Mucosa of stomach (tissue), 1 donor: ENCODE measurements around the gene COQ8B.
"Not testable (repeated sequence)": the region's sequence is repeated elsewhere in the genome, so short reads cannot be mapped to it uniquely, and the experiment has no call there.

Experiments used
- H3K27me3 ChIP-seq: one replicate; pipeline ENCODE4 v1.7.0; 2013; ENCODE audit warnings: mild to moderate bottlenecking, low read length; ENCODE audit not compliant: control insufficient read depth, insufficient read depth
- H3K36me3 ChIP-seq: one replicate; pipeline ENCODE4 v1.7.0; 2013; ENCODE audit warnings: low read length; ENCODE audit not compliant: control insufficient read depth, insufficient read depth
- H3K4me1 ChIP-seq: one replicate; pipeline ENCODE4 v1.7.0; 2013; ENCODE audit warnings: mild to moderate bottlenecking, low read length; ENCODE audit not compliant: control insufficient read depth, insufficient read depth
- H3K4me3 ChIP-seq: one replicate; pipeline ENCODE4 v1.7.0; 2013; ENCODE audit warnings: low read length
- H3K9ac ChIP-seq: one replicate; pipeline ENCODE4 v1.7.0; 2013; ENCODE audit warnings: mild to moderate bottlenecking, low read length, moderate library complexity
- H3K9me3 ChIP-seq: one replicate; pipeline ENCODE4 v1.7.0; 2013; ENCODE audit warnings: mild to moderate bottlenecking, low read length, moderate library complexity; ENCODE audit not compliant: control insufficient read depth
- donor health status: Pancreatic carcinoma.

Gene COQ8B

DNA sequence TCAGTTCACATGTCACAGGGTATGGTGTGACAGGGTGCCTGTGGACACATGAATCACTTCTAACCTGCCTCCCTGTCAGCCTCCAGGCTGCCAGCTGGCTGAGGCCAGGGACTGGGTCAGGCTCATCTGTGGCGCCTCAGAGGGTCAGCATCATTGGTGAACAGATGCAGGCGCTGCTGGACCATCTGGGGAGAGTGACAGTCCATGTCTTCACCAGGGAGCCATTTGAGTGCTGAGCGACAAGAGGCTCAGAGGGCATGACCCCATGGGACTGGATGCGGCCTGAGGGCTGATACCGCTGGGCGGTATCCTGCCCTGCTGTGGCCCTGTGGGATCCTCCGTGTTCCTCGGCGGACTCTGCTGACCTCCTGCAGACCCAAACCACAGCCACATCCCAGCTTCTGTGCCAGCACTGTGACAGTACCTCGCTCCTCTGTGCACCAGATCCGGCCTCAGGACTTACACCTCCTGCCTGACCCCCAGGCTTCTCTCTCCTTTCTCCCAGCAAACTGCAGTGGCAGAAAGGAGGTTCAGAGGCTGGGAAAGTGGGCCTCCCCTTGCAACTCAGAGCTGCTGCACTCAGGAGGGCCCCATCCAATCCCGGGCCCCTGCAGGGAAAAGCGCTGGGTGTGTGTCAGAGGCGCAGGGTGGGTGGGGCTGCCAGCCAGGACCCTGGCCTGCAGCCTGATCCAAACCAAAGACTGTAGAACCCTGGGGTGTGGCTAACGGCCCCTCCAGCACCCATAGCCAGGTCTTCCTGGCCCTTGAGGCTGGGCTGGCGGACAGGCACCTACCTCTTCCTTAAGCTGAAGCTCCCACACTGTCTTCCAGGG lies 23.4 kb upstream of the COQ8B start:
- Histone ChIP-seq H3K36me3 (peaks cover 14% of the 10 kb centered on the region), H3K27me3 (no peaks in the 10 kb centered on the region), H3K9me3 (no peaks in the 10 kb centered on the region), H3K4me3 (no peak overlapping the region), H3K9ac (no peak overlapping the region), H3K4me1 (peaks cover 15% of the 10 kb centered on the region)

DNA sequence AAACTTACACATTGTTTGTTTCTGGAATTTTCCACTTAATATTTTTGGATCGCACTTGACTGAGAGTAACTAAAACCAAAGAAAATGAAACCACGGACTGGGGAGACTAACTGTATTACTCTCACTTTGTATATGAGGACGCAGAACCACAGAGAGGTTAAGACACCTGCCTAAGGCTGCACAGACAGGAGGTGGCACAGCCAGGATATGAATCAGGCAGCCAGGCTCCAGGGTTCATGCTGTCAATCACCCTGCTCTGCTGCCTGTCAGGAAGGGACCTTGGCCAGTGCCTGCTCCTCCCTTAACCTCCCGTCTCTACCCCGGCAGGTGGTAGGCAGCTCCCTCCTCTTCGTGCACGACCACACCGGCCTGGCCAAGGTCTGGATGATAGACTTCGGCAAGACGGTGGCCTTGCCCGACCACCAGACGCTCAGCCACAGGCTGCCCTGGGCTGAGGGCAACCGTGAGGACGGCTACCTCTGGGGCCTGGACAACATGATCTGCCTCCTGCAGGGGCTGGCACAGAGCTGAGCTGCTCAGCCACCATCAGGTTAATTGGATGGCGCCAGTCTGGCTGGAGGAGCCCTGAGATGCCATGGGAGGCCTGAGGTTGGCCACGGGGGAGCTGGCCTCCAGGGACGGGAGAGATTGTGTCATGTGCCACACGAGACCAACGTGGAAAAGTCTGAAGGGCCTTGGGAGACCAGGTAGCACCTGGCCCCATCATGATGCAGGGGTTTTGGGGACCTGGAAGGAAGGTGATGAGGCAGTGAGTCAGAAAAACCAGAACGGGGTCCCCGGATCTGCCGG lies 22.5 kb upstream of the COQ8B start:
- Histone ChIP-seq H3K9ac (no peak overlapping the region), H3K4me1 (peaks cover 16% of the 10 kb centered on the region), H3K4me3 (no peak overlapping the region), H3K9me3 (no peaks in the 10 kb centered on the region), H3K27me3 (no peaks in the 10 kb centered on the region), H3K36me3 (peaks cover 14% of the 10 kb centered on the region)

DNA sequence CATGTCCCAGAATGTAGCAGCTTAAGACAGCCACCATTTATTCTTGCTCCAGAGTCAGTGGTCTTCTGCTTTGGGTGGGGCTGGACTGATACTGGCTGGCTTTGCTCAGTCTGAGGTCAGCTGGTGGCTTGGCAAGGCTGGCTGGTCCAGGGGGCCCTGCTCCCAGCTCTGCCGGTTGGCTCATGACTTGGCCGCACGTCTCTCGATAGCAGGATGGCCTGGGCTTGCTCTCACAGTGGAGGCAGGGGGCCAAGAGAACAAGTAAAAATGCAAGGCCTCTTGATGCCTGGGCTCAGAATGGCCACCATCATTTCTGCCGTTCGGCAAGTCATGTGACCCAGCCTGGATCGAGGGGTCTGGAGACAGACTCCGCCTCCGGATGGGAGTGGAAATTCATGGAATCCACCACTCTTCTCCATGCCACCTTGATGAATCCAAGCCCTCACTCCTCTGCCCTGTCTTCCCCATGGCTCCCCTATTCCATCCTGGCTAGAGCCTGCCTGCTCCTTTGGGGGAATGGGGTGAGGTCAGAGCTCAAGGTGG lies 20.5 kb upstream of the COQ8B start:
- Histone ChIP-seq H3K36me3 (peaks cover 14% of the 10 kb centered on the region), H3K4me1 (peaks cover 16% of the 10 kb centered on the region), H3K9ac (no peak overlapping the region), H3K9me3 (no peaks in the 10 kb centered on the region), H3K4me3 (no peak overlapping the region), H3K27me3 (no peaks in the 10 kb centered on the region)

DNA sequence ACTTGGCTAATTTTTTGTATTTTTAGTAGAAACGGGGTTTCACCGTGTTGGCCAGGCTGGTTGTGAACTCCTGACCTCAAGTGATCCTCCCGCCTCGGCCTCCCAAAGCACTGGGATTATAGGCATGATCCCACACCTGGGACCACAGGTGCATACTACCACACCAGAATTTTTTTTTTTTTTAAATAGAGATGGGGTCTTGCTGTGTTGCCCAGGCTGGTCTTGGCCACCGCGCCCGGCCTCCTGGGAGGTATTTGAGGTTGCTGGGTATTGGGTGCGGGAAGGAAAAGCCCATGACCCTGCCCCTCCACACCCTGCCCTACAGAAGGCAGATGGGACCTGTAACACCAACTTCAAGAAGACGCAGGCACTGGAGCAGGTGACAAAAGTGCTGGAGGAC lies 20.0 kb upstream of the COQ8B start:
- H3K4me1 ChIP-seq, result peaks cover 16% of the 10 kb centered on the region
- H3K9ac ChIP-seq, result no peak overlapping the region
- no peaks in the 10 kb centered on the region for H3K27me3 ChIP-seq
- no peaks in the 10 kb centered on the region for H3K9me3 ChIP-seq
- H3K4me3 ChIP-seq, result no peak overlapping the region
- H3K36me3 ChIP-seq, result peaks cover 14% of the 10 kb centered on the region

DNA sequence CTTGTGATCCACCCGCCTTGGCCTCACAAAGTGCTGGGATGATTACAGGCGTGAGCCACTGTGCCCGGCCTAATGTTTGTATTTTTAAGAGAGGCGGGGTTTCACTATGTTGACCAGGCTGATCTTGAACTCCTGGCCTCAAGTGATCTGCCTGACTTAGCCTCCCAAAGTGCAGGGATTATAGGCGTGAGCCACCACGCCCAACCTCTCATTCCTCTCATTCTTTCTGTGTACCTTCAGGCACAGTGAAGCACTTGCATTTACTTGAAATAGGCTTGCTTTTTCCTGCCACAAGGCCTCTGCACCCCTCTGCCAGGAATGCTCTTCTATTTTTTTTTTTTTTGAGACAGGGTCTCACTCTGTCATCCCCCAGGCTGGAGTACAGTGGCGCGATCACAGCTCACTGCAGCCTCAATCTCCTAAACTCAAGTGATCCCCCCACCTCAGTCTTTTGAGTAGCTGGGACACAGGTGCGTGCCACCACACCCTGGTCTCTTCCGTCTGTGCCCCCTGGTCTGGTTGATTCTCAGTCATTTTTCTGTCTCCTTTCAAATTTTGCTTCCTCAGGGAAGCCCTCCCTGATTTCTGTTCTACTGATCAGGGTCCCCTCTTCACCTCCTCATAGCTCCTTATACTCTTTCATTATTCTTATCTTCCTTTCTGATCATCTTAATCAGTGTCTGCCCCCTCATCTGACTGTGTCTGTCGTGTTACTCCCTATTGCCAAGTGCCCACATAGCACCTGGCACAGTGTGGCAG lies 18.5 kb upstream of the COQ8B start:
- H3K9me3 ChIP-seq, result no peaks in the 10 kb centered on the region
- no peak overlapping the region for H3K4me3 ChIP-seq
- H3K27me3 ChIP-seq, result no peaks in the 10 kb centered on the region
- H3K36me3 ChIP-seq, result peaks cover 19% of the 10 kb centered on the region
- H3K4me1 ChIP-seq, result peaks cover 16% of the 10 kb centered on the region
- H3K9ac ChIP-seq, result no peak overlapping the region

DNA sequence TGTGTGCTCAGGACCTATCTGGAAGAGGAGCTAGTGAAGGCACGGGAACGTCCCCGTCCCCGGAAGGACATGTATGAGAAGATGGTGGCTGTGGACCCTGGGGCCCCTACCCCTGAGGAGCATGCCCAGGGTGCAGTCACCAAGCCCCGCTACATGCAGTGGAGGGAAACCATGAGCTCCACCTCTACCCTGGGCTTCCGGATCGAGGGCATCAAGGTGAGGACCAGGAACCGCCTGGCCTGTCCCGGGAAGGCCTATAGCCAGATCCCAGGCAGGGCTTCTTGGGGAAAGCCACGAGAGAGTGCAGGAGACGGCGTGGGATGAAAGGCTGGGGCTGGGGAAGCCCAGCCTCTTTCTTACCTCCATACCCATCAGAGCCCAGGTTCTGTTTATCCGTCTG lies 16.5 kb upstream of the COQ8B start:
- no peaks in the 10 kb centered on the region for H3K27me3 ChIP-seq
- H3K4me1 ChIP-seq, result peaks cover 16% of the 10 kb centered on the region
- H3K9ac ChIP-seq, result no peak overlapping the region
- H3K36me3 ChIP-seq, result peaks cover 19% of the 10 kb centered on the region
- no peak overlapping the region for H3K4me3 ChIP-seq
- H3K9me3 ChIP-seq, result no peaks in the 10 kb centered on the region

DNA sequence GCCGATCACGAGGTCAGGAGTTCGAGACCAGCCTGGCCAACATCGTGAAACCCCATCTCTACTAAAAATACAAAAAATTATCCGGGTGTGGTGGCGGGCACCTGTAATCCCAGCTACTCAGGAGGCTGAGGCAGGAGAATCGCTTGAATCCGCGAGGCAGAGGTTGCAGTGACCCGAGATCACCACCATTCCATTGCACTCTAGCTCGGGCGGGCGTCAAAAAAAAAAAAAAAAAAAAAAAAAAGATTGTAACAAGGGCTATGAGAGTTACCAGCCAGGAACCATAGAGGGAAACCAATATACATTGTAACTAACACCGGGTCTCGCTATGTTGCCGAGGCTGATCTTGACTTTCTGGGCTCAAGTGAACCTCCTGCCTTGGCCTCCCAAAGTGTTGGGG lies 15.6 kb upstream of the COQ8B start:
- Histone ChIP-seq H3K36me3 (peaks cover 15% of the 10 kb centered on the region), H3K4me1 (peaks cover 16% of the 10 kb centered on the region)
- not testable (repeated sequence) for H3K27me3 ChIP-seq, H3K4me3 ChIP-seq, H3K9ac ChIP-seq, H3K9me3 ChIP-seq

DNA sequence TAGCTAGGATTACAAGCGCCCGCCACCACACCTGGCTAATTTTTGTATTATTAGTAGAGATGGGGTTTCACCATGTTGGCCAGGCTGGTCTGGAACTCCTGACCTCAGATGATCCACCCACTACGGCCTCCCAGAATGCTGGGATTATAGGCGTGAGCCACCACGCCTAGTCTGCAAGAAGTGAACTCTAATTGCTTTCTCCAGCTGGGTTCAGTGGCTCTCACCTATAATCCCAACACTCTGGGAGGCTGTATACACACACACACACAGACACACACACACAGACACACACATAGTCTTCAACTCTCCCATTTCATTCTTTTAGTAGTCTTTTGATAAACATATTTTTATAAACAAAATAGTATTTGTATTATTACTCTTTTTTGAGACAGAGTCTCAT lies 13.4 kb upstream of the COQ8B start:
- H3K9ac ChIP-seq, H3K4me3 ChIP-seq, H3K27me3 ChIP-seq, H3K9me3 ChIP-seq, H3K4me1 ChIP-seq, H3K36me3 ChIP-seq: not testable (repeated sequence)

DNA sequence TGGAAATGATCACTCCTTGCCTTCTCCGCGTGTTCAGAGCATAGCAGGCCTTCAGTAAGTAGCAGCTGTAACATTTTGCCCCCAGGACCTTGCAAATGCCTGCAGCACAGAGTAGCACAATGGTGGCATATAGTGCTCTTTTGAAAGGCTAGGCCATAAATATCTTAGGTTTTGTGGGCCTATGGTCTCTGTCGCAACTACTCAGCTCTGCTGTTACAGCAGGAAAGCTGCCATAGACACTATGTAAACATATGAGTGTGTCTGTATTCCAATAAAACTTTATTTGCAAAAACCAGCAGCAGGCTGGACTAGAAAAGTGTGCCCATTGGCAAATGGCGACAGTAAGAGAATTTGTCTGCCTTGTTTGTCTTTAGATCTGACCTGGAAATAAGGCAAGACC lies 9.6 kb upstream of the COQ8B start:
- no peak overlapping the region for H3K9ac ChIP-seq
- H3K4me3 ChIP-seq, result no peak overlapping the region
- peaks cover 4% of the 10 kb centered on the region for H3K36me3 ChIP-seq
- peaks cover 6% of the 10 kb centered on the region for H3K4me1 ChIP-seq
- H3K27me3 ChIP-seq, result no peaks in the 10 kb centered on the region
- H3K9me3 ChIP-seq, result no peaks in the 10 kb centered on the region

DNA sequence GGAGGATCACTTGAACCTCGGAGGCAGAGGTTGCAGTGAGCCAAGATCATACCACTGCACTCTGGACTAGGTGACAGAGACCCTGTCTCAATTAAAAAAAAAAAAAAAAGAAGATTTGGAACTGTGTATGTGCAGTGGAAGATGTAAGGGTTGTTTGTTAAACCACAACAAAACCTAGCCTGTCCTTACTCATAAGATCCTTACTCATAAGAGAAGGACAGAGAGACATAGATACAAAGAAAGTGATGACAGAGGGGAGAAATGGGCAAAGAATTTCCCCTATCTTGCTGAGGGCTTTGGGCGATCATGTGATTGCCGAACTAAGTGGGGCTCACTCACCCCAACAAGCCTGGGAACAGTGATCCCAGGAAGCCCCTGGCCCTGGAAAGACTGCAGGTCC lies 8.2 kb upstream of the COQ8B start:
- Histone ChIP-seq H3K9me3 (no peaks in the 10 kb centered on the region), H3K4me1 (peaks cover 20% of the 10 kb centered on the region), H3K27me3 (no peaks in the 10 kb centered on the region), H3K9ac (no peak overlapping the region), H3K36me3 (no peaks in the 10 kb centered on the region), H3K4me3 (no peak overlapping the region)

DNA sequence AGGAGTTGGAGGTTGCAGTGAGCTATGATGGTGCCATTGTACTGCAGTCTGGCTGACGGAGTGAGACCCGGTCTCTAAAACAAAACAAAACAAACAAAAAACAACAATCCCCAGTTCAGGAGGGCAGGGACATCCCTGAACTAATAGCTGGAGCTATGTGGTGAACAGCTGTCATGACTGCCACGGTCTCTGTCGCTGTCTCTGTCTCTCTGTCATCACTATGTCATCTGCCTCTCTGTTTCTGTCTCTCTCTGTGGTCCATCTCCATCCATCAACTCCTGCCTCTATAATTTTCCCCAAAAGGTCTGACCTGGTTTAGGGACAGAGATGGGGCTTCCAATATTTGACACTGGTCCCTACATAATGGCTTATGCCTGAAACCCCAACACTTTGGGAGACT lies 7.6 kb upstream of the COQ8B start:
- Histone ChIP-seq H3K9ac (no peak overlapping the region), H3K4me1 (peaks cover 25% of the 10 kb centered on the region), H3K27me3 (no peaks in the 10 kb centered on the region), H3K36me3 (no peaks in the 10 kb centered on the region), H3K4me3 (no peak overlapping the region), H3K9me3 (no peaks in the 10 kb centered on the region)
